Measurements from ENCODE around the gene SCTR. TPM values are rescaled to one million over a fixed set of nuclear protein-coding genes. Genes with fewer than 3 reads are reported as not detected.

Gene SCTR
- total and polyA plus RNA-seq, 2 of the 8 experiments (the other 6 are each of a cell fraction or from before 2014, with no cell fraction given): 0.15 TPM; not detected in 1

DNA sequence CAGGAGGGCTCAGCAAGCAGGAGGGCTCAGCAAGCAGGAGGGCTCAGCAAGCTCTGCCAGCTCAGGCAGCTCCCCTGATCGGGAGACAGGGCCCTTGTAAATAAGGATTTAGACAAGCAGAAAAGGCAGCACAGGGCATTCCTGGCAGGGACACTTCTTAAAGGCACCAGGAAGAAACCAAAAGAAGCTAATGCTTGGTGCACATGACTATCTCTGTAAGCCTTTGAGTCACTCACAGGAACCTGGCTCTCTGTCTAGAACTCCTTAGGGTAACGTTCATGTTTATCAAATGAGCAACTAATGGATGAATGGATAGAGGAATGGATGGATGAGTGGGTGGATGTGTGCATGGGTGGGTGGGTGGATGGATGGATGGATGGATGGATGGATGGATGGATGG lies 64.2 kb downstream of the SCTR start:
- H3K79me2 ChIP-seq (ENCODE audit: control insufficient read depth in 1 of 2, insufficient read depth in 2 of 2, low read length in 2 of 2): no peaks in the 10 kb centered on the region
- H3K23ac ChIP-seq (ENCODE audit: insufficient read length): no peak overlapping the region
- H3K79me1 ChIP-seq (ENCODE audit: low read depth, low read length): no peaks in the 10 kb centered on the region; the same call in 1 of the 2 replicates
- no peak overlapping the region for H2BK120ac ChIP-seq (replicated peaks; ENCODE audit: low read depth, low read length)
- H3K4me3 ChIP-seq (ENCODE audit: extremely low read depth in 1 of 4, insufficient read depth in 2 of 4, low read depth in 3 of 4, low read length in 4 of 4): no peak overlapping the region
- H3K4me1 ChIP-seq (replicated peaks in 1 of 4; ENCODE audit: control insufficient read depth in 3 of 4, insufficient read depth in 4 of 4, low read length in 3 of 4): no peaks in the 10 kb centered on the region
- H3K36me3 ChIP-seq (ENCODE audit: control insufficient read depth in 2 of 4, insufficient read depth in 4 of 4, low read length in 3 of 4): no peaks in the 10 kb centered on the region
- no peak overlapping the region for H4K8ac ChIP-seq (ENCODE audit: extremely low read depth, insufficient read depth, low read length)
- no peak overlapping the region for H3K14ac ChIP-seq (ENCODE audit: insufficient read length)
- no peak overlapping the region for H4K5ac ChIP-seq (ENCODE audit: insufficient read length, low read depth, low read length)
- CTCF ChIA-PET (ENCODE audit: partially characterized antibody): interaction anchor here (0.5 to 9.6 kb wide), 7 partner anchors 10 to 109 kb away, joined by 3 to 90 read pairs (median 4); no protein-coding TSS in a partner anchor
- H2BK5ac ChIP-seq (ENCODE audit: low read depth, low read length): no peak overlapping the region
- no peak overlapping the region for H3K4me2 ChIP-seq (ENCODE audit: insufficient read depth in 1 of 2, low read depth in 2 of 2, low read length in 2 of 2)
- H3K23me2 ChIP-seq (ENCODE audit: low read depth, low read length): peaks cover 2% of the 10 kb centered on the region; the same call in 1 of the 2 replicates
- H3K56ac ChIP-seq (replicated peaks; ENCODE audit: insufficient read length, low read depth, low read length): no peak overlapping the region
- H2BK20ac ChIP-seq (ENCODE audit: low read length): no peak overlapping the region
- H3K27ac ChIP-seq (ENCODE audit: low read depth, low read length): no peak overlapping the region
- POLR2A ChIA-PET (ENCODE audit: partially characterized antibody): interaction anchor here (0.8 to 1.9 kb wide), 3 partner anchors 9 to 19 kb away, joined by 3 to 6 read pairs (median 5); no protein-coding TSS in a partner anchor
- WGBS, 2 experiments (ENCODE audit: extremely low coverage in 1 of 2, insufficient coverage in 1 of 2, insufficient read length in 1 of 2, insufficient replicate concordance in 2 of 2, low coverage in 1 of 2, low lambda C conversion rate in 2 of 2, missing lambda C conversion rate in 1 of 2): 84% methylated on average over 2 of the region's 2 CpGs; no CpG with 5 or more reads in 1 of the 2 experiments
- H2AFZ ChIP-seq (ENCODE audit: low read length): no peak overlapping the region
- H4K91ac ChIP-seq (replicated peaks; ENCODE audit: insufficient read length, low read length): no peak overlapping the region
- H3K4ac ChIP-seq (replicated peaks; ENCODE audit: insufficient read length, low read depth, low read length): no peak overlapping the region
- no peaks in the 10 kb centered on the region for H4K20me1 ChIP-seq (replicated peaks in 1 of 2; ENCODE audit: control insufficient read depth in 1 of 2, insufficient read depth in 2 of 2, low read length in 2 of 2)
- FAIRE-seq (no peak), DNase-seq (ENCODE audit: low read depth in 1 of 2, low spot score in 2 of 2) (no peak)
- H3K9ac ChIP-seq (replicated peaks in 1 of 4; ENCODE audit: extremely low read depth in 1 of 4, low read depth in 3 of 4, low read length in 3 of 4): no peak overlapping the region
- H3K9me3 ChIP-seq (ENCODE audit: insufficient read depth in 2 of 2, low read depth in 1 of 2, low read length in 1 of 2): no peaks in the 10 kb centered on the region
- no peak overlapping the region for H2BK15ac ChIP-seq (ENCODE audit: low read length)
- no peak overlapping the region for H3K18ac ChIP-seq (ENCODE audit: extremely low read depth, low read length)
- H3K27me3 ChIP-seq (replicated peaks in 1 of 4; ENCODE audit: control insufficient read depth in 3 of 4, extremely low read depth in 1 of 4, insufficient read depth in 3 of 4, low read length in 3 of 4): no peaks in the 10 kb centered on the region; a peak in 1 of 7 replicates
- H2BK12ac ChIP-seq (ENCODE audit: low read depth, low read length): no peak overlapping the region
- no peak overlapping the region for H2AK5ac ChIP-seq (ENCODE audit: low read depth, low read length)
- TF ChIP-seq RFX5 (IDR thresholded peaks at IDR 0.05; ENCODE audit: borderline replicate concordance, low read depth, low read length): no peak
- no peak for TF ChIP-seq CTBP2 (IDR thresholded peaks at IDR 0.05; ENCODE audit: borderline replicate concordance, insufficient read depth, insufficient read length, low read length)
- no peak for TF ChIP-seq TEAD4 (IDR thresholded peaks at IDR 0.05; ENCODE audit: low read depth, low read length)
- TF ChIP-seq JUND (IDR thresholded peaks at IDR 0.05; ENCODE audit: low read length): no peak
- no peak for TF ChIP-seq EZH2 (IDR thresholded peaks at IDR 0.05; ENCODE audit: low read depth, low read length, severe bottlenecking)
- TF ChIP-seq, protein P1, sequence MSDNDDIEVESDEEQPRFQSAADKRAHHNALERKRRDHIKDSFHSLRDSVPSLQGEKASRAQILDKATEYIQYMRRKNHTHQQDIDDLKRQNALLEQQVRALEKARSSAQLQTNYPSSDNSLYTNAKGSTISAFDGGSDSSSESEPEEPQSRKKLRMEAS (IDR thresholded peaks at IDR 0.05): no peak
- no peak for TF ChIP-seq FOSL1 (IDR thresholded peaks at IDR 0.05; ENCODE audit: insufficient read depth, low read depth, low read length)

Measured in H1 (cell line).